ENCODE measurements around the gene IER3IP1. TPM values are rescaled to one million over a fixed set of nuclear protein-coding genes. Genes with fewer than 3 reads are reported as not detected.

IER3IP1 gene
- total and polyA plus RNA-seq, 2 of the 13 experiments (the other 11 are each of a cell fraction or from before 2014, with no cell fraction given): 18.7 to 26.1 TPM

DNA sequence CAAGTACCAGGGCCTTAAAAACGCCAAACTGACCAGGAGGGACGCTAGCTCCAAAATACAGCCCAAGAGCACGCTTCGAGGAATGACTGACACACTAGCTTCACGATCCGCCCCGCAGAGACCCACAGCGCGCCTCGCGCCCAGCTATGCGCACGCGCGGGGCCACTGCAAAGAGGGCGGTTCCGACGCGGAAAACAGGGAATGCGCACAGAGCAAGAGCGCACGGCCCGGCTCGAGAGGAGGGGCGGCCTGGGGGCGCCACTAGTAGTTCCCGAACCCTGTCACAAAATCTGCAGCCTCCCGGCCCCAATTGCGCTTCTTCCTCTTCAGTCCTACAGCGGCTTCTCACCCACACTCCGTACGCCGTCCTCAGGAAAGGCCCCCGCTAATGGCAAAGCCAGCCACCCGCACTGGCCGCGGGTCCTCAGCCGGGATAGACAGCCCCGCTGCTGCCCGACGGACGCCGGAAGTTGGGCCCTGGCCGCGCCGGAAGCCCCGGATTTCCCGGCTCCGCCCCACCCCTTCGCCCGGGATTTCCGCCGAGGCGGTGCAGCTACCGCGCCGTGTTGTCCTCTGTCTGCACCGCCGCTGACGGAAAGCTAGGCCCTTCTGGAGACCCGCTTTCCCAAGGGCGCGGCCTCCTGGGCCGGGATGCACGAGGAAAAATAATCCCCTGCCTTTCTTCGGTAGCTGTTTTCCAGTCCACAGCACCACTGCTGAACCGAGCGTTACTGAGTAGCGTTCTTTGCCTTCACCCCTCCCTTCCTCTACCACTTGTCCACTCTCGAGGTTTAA lies 25.9 kb downstream of the IER3IP1 start, which contains the start of gene HDHD2 (continued):
- TF ChIP-seq ZNF878 (CRISPR knock-in tag; IDR thresholded peaks at IDR 0.05): peak; percentile 71; the same call in 1 of the 2 replicates
- TF ChIP-seq RARG (CRISPR knock-in tag; IDR thresholded peaks at IDR 0.05; ENCODE audit: low read depth): no peak
- TF ChIP-seq ZFX (CRISPR knock-in tag; IDR thresholded peaks at IDR 0.05; ENCODE audit: low read depth): peak; percentile 96
- TF ChIP-seq, protein P1, sequence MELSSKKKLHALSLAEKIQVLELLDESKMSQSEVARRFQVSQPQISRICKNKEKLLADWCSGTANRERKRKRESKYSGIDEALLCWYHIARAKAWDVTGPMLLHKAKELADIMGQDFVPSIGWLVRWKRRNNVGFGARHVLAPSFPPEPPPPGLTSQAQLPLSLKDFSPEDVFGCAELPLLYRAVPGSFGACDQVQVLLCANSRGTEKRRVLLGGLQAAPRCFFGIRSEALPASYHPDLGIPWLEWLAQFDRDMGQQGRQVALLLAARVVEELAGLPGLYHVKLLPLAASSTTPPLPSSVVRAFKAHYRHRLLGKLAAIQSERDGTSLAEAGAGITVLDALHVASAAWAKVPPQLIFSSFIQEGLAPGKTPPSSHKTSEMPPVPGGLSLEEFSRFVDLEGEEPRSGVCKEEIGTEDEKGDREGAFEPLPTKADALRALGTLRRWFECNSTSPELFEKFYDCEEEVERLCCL (CRISPR knock-in tag; IDR thresholded peaks at IDR 0.05; ENCODE audit: borderline replicate concordance): no peak
- peak; percentile 93 for TF ChIP-seq KDM2A (CRISPR knock-in tag; IDR thresholded peaks at IDR 0.05; ENCODE audit: borderline replicate concordance, low read depth)
- peak; percentile 83 for TF ChIP-seq THAP11 (CRISPR knock-in tag; IDR thresholded peaks at IDR 0.05)
- TF ChIP-seq ZNF746 (CRISPR knock-in tag; IDR thresholded peaks at IDR 0.05): peak; percentile 34; the same call in 1 of the 2 replicates
- TF ChIP-seq MBD4 (IDR thresholded peaks at IDR 0.05; ENCODE audit: borderline replicate concordance, low read length): no peak
- TF ChIP-seq POLR2AphosphoS5 (IDR thresholded peaks at IDR 0.05; ENCODE audit: low read depth, low read length): peak; percentile 88
- peak; percentile 41 for TF ChIP-seq XRCC5 (optimal IDR thresholded peaks at IDR 0.05; ENCODE audit: low read length)
- TF ChIP-seq PITX1 (CRISPR knock-in tag; IDR thresholded peaks at IDR 0.05): peak; percentile 60; the same call in 1 of the 2 replicates
- TF ChIP-seq, protein P2, sequence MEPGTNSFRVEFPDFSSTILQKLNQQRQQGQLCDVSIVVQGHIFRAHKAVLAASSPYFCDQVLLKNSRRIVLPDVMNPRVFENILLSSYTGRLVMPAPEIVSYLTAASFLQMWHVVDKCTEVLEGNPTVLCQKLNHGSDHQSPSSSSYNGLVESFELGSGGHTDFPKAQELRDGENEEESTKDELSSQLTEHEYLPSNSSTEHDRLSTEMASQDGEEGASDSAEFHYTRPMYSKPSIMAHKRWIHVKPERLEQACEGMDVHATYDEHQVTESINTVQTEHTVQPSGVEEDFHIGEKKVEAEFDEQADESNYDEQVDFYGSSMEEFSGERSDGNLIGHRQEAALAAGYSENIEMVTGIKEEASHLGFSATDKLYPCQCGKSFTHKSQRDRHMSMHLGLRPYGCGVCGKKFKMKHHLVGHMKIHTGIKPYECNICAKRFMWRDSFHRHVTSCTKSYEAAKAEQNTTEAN (CRISPR knock-in tag; conservative IDR thresholded peaks at IDR 0.05): peak; percentile 63; the same call in 1 of the 2 replicates
- peak; percentile 7; the same call in 1 of the 2 replicates for TF ChIP-seq FOXA3 (CRISPR knock-in tag; IDR thresholded peaks at IDR 0.05)
- no peak for TF ChIP-seq NR2F1 (CRISPR knock-in tag; IDR thresholded peaks at IDR 0.05)
- no peak; the same call in 1 of the 2 replicates for TF ChIP-seq ZNF543 (CRISPR knock-in tag; IDR thresholded peaks at IDR 0.05)
- TF ChIP-seq, protein P3, sequence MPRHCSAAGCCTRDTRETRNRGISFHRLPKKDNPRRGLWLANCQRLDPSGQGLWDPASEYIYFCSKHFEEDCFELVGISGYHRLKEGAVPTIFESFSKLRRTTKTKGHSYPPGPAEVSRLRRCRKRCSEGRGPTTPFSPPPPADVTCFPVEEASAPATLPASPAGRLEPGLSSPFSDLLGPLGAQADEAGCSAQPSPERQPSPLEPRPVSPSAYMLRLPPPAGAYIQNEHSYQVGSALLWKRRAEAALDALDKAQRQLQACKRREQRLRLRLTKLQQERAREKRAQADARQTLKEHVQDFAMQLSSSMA (CRISPR knock-in tag; IDR thresholded peaks at IDR 0.05): no peak
- TF ChIP-seq, protein P4, sequence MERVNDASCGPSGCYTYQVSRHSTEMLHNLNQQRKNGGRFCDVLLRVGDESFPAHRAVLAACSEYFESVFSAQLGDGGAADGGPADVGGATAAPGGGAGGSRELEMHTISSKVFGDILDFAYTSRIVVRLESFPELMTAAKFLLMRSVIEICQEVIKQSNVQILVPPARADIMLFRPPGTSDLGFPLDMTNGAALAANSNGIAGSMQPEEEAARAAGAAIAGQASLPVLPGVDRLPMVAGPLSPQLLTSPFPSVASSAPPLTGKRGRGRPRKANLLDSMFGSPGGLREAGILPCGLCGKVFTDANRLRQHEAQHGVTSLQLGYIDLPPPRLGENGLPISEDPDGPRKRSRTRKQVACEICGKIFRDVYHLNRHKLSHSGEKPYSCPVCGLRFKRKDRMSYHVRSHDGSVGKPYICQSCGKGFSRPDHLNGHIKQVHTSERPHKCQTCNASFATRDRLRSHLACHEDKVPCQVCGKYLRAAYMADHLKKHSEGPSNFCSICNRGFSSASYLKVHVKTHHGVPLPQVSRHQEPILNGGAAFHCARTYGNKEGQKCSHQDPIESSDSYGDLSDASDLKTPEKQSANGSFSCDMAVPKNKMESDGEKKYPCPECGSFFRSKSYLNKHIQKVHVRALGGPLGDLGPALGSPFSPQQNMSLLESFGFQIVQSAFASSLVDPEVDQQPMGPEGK (CRISPR knock-in tag; IDR thresholded peaks at IDR 0.05): peak; percentile 67; the same call in 1 of the 2 replicates
- TF ChIP-seq CENPT (CRISPR knock-in tag; IDR thresholded peaks at IDR 0.05; ENCODE audit: low read depth): peak; percentile 9; the same call in 1 of the 2 replicates
- peak; percentile 70 for TF ChIP-seq HIVEP1 (CRISPR knock-in tag; IDR thresholded peaks at IDR 0.05)
- TF ChIP-seq, protein P5, sequence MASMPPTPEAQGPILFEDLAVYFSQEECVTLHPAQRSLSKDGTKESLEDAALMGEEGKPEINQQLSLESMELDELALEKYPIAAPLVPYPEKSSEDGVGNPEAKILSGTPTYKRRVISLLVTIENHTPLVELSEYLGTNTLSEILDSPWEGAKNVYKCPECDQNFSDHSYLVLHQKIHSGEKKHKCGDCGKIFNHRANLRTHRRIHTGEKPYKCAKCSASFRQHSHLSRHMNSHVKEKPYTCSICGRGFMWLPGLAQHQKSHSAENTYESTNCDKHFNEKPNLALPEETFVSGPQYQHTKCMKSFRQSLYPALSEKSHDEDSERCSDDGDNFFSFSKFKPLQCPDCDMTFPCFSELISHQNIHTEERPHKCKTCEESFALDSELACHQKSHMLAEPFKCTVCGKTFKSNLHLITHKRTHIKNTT (CRISPR knock-in tag; IDR thresholded peaks at IDR 0.05): no peak
- TF ChIP-seq, protein P6, sequence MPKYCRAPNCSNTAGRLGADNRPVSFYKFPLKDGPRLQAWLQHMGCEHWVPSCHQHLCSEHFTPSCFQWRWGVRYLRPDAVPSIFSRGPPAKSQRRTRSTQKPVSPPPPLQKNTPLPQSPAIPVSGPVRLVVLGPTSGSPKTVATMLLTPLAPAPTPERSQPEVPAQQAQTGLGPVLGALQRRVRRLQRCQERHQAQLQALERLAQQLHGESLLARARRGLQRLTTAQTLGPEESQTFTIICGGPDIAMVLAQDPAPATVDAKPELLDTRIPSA (CRISPR knock-in tag; IDR thresholded peaks at IDR 0.05; ENCODE audit: borderline replicate concordance): peak; percentile 71; the same call in 1 of the 2 replicates
- peak; percentile 19; the same call in 1 of the 2 replicates for TF ChIP-seq ZKSCAN8 (CRISPR knock-in tag; IDR thresholded peaks at IDR 0.05; ENCODE audit: borderline replicate concordance)
